Measurements from ENCODE around the gene FLACC1. TPM values are rescaled to one million over a fixed set of nuclear protein-coding genes. Genes with fewer than 3 reads are reported as not detected.

FLACC1 gene
- total RNA-seq, 2 donors from 2014 or later = 0.79 to 0.91 TPM

DNA sequence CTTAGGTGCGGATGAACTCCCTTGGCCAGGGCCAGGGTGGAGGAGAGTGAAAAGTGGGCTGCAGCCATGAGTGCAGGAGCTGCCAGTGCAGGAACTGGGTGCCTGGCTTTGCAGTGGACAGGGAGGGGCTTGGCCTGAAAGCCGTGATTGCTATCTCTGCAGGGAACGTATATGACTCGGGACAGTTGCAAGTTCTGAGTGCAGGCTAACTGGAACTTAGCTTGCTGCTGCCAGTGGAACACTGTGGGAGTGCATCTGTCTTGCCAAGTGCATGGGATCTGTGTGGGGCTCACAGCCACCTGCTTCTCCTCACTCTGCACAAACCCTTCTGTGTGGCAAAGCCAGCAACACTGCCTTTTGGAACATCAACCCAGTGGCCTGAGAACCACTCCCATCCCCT, 36.9 kb downstream of the FLACC1 start:
- H3K4me3 Mint-ChIP-seq = no peak overlapping the region
- 90 to 98% methylated on average over 4 of the region's 4 CpGs for WGBS, 2 experiments (ENCODE audit: insufficient coverage in 1 of 2, insufficient read length in 1 of 2)
- no peak overlapping the region for H3K27ac Mint-ChIP-seq

GRCh38 chr2:201319511-201319910, 37.6 kb downstream of the FLACC1 start:
- no peaks in the 10 kb centered on the region for H3K27me3 ChIP-seq (ENCODE audit: control insufficient read depth, insufficient read depth, low read length, poor library complexity, severe bottlenecking)
- no peak for DNase-seq
- Mint-ChIP-seq H3K27ac (no peak overlapping the region), H3K9me3 (peaks cover 29% of the 10 kb centered on the region), H3K36me3 (ENCODE audit: low read depth) (no peaks in the 10 kb centered on the region), H3K4me3 (no peak overlapping the region), H3K4me1 (peaks cover 15% of the 10 kb centered on the region), H3K27me3 (ENCODE audit: insufficient read depth) (peaks cover 5% of the 10 kb centered on the region)
- H3K4me3 ChIP-seq (ENCODE audit: low read length) = no peak overlapping the region
- no peaks in the 10 kb centered on the region for H3K36me3 ChIP-seq (ENCODE audit: control insufficient read depth, insufficient read depth, low read length)
- TF ChIP-seq, protein P1, sequence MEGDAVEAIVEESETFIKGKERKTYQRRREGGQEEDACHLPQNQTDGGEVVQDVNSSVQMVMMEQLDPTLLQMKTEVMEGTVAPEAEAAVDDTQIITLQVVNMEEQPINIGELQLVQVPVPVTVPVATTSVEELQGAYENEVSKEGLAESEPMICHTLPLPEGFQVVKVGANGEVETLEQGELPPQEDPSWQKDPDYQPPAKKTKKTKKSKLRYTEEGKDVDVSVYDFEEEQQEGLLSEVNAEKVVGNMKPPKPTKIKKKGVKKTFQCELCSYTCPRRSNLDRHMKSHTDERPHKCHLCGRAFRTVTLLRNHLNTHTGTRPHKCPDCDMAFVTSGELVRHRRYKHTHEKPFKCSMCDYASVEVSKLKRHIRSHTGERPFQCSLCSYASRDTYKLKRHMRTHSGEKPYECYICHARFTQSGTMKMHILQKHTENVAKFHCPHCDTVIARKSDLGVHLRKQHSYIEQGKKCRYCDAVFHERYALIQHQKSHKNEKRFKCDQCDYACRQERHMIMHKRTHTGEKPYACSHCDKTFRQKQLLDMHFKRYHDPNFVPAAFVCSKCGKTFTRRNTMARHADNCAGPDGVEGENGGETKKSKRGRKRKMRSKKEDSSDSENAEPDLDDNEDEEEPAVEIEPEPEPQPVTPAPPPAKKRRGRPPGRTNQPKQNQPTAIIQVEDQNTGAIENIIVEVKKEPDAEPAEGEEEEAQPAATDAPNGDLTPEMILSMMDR (conservative IDR thresholded peaks at IDR 0.05) = no peak
- WGBS, 2 experiments (ENCODE audit: insufficient coverage in 1 of 2, insufficient read length in 1 of 2) = 68 to 75% methylated on average over 2 of the region's 2 CpGs
- H3K4me1 ChIP-seq (ENCODE audit: control insufficient read depth, insufficient read depth, low read length) = no peaks in the 10 kb centered on the region
- H3K9ac ChIP-seq (ENCODE audit: extremely low read depth, low read length, poor library complexity, severe bottlenecking) = no peak overlapping the region
- H3K27ac ChIP-seq (ENCODE audit: low read depth, low read length) = no peak overlapping the region
- peaks cover 25% of the 10 kb centered on the region for H3K9me3 ChIP-seq (ENCODE audit: control insufficient read depth, low read length)

More for the DNA sequence above, 36.9 kb downstream of the FLACC1 start:
- DNase-seq = no peak
- Histone ChIP-seq H3K27me3 (ENCODE audit: control insufficient read depth, insufficient read depth, low read length, poor library complexity, severe bottlenecking) (no peaks in the 10 kb centered on the region), H3K4me1 (ENCODE audit: control insufficient read depth, insufficient read depth, low read length) (no peaks in the 10 kb centered on the region), H3K4me3 (ENCODE audit: low read length) (no peak overlapping the region), H3K27ac (ENCODE audit: low read depth, low read length) (no peak overlapping the region), H3K36me3 (ENCODE audit: control insufficient read depth, insufficient read depth, low read length) (no peaks in the 10 kb centered on the region), H3K9ac (ENCODE audit: extremely low read depth, low read length, poor library complexity, severe bottlenecking) (no peak overlapping the region), H3K9me3 (ENCODE audit: control insufficient read depth, low read length) (peaks cover 25% of the 10 kb centered on the region)
- Mint-ChIP-seq H3K36me3 (ENCODE audit: low read depth) (no peaks in the 10 kb centered on the region), H3K27me3 (ENCODE audit: insufficient read depth) (peaks cover 5% of the 10 kb centered on the region), H3K9me3 (peaks cover 24% of the 10 kb centered on the region), H3K4me1 (peaks cover 8% of the 10 kb centered on the region)
- TF ChIP-seq, protein P1 (conservative IDR thresholded peaks at IDR 0.05) = no peak

- H3K9me3 Mint-ChIP-seq = peaks cover 26% of the 10 kb centered on the region
- peaks cover 16% of the 10 kb centered on the region for H3K4me1 Mint-ChIP-seq
- H3K36me3 Mint-ChIP-seq (ENCODE audit: low read depth) = no peaks in the 10 kb centered on the region
- no peaks in the 10 kb centered on the region for H3K4me1 ChIP-seq (ENCODE audit: control insufficient read depth, insufficient read depth, low read length)
- no peaks in the 10 kb centered on the region for H3K36me3 ChIP-seq (ENCODE audit: control insufficient read depth, insufficient read depth, low read length)
- H3K27me3 ChIP-seq (ENCODE audit: control insufficient read depth, insufficient read depth, low read length, poor library complexity, severe bottlenecking) = peaks cover 8% of the 10 kb centered on the region
- peaks cover 27% of the 10 kb centered on the region for H3K9me3 ChIP-seq (ENCODE audit: control insufficient read depth, low read length)
- peaks cover 2% of the 10 kb centered on the region for H3K27me3 Mint-ChIP-seq (ENCODE audit: insufficient read depth)
- DNase-seq = no peak
- H3K4me3 Mint-ChIP-seq = no peak overlapping the region
- no peak overlapping the region for H3K27ac Mint-ChIP-seq
- H3K27ac ChIP-seq (ENCODE audit: low read depth, low read length) = no peak overlapping the region
- 87 to 93% methylated on average over 3 to 5 of the region's 5 CpGs for WGBS, 2 experiments (ENCODE audit: insufficient coverage in 1 of 2, insufficient read length in 1 of 2)
- H3K4me3 ChIP-seq (ENCODE audit: low read length) = no peak overlapping the region
- no peak overlapping the region for H3K9ac ChIP-seq (ENCODE audit: extremely low read depth, low read length, poor library complexity, severe bottlenecking)
- TF ChIP-seq, protein P1 (conservative IDR thresholded peaks at IDR 0.05) = no peak
Measured at GRCh38 chr2:201313362-201313761, 43.8 kb downstream of the FLACC1 start.

Data from endodermal cell (in vitro differentiated cells).